Measurements from ENCODE around the gene CRYBA2. TPM values are rescaled to one million over a fixed set of nuclear protein-coding genes. Genes with fewer than 3 reads are reported as not detected.

Gene CRYBA2
- total RNA-seq = not detected

DNA sequence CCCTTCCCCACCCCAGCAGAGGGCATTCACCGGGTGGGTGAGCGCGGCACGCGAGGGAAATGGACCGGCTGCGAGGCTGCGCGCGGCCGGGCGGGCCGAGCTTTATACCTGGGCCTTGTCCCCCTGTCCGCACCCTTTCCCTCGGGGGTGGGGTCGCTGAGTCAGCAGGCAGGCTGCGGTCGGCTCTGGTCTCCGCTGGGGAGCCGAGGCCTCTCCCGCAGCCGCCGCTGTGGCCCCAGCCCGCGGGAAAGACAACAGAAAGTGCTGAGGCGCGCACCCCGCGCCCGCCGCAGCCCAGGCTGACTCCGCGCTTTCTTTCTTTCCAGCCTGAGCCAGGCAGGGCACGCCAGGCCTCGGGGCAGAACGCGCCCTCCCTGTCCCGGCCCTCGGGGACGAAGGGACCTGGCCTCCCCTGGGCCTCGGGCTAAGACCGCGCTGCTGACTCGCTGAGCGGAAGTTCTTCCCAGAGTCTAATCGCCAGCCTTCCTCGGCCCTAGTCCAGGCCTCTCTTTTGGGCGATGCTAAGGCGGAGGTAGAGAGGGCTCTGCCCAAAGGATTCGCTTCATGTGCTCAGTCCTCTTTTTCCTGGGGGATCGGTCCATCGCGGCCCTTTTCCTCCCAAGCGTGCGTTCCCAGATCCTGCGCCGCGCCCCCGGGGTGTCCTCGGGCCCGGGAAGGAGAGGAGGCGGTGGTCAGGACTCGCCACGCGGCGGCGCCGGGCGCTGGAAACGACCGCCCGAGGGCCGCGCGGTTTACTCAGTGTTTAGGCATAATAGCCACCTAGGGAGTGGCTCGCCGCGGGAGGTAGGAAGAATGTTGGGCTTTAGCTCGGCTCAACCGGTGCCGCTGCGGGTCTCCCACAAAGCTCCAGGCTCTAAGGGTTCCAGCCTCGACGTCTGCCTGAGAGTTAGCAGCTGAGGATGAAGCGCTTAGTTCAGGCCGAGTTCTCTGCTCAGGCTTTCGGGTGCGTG lies at the start of gene CRYBA2:
Gene CRYBA2 (minus strand): TSS at position 78 of the 971 bp plus-strand sequence. CDS start 246 bp downstream, outside the sequence.
- Mint-ChIP-seq H3K36me3 (no peaks in the 10 kb centered on the region), H3K9me3 (no peaks in the 10 kb centered on the region), H3K4me3 (no peak within 1 kb of the TSS), H3K27me3 (peaks cover 94% of the 10 kb centered on the region), H3K27ac (no peak within 1 kb of the TSS), H3K4me1 (peaks cover 2% of the 10 kb centered on the region)
- no peak for DNase-seq

DNA sequence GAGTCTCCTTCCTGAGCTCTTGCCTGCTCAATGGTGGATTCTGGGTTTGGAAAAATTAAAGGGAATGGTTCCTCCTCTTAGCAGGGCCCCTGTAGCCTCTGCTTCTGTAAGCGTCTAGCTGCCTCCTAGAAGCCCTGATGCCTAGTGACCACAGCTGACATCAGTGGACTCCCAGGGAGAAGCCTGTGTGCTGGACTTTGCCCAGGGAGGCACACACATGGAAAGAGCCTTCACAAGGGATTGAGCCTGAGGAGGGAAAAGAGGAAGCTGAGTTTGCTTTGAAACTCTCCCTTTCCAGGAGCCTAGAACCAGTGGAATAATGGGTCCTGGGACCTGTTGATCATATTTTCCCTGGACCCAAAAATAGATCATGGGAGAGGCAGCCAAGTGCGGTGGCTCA lies 49.5 kb upstream of the CRYBA2 start:
- Mint-ChIP-seq H3K4me3 (no peak overlapping the region), H3K4me1 (peaks cover 9% of the 10 kb centered on the region), H3K36me3 (no peaks in the 10 kb centered on the region), H3K27ac (no peak overlapping the region), H3K9me3 (no peaks in the 10 kb centered on the region), H3K27me3 (peaks cover 82% of the 10 kb centered on the region)
- DNase-seq = no peak

DNA sequence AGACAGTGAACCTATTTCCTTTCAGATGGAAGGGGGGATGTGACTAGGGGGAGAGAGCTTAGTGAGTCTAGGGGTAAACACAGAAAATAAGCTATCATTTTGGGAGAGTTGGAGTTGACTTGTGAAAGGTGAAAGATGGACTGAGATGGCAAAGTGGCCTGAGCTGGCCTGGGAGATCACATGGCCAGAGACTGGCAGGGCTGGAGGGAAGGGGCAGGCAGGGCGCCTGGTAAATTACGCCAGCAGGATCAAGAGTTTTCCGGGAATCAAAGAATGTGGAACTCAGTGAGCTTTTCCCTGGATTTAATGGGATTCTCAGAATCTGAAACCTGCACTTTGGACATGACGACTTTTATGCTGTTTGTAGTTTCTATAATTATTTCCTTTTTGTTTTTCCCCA lies 48.9 kb upstream of the CRYBA2 start:
- Mint-ChIP-seq H3K4me3 (no peak overlapping the region), H3K4me1 (peaks cover 9% of the 10 kb centered on the region), H3K9me3 (no peaks in the 10 kb centered on the region), H3K27me3 (peaks cover 82% of the 10 kb centered on the region), H3K36me3 (no peaks in the 10 kb centered on the region), H3K27ac (no peak overlapping the region)
- DNase-seq = no peak

- Mint-ChIP-seq H3K4me1 (peaks cover 9% of the 10 kb centered on the region), H3K4me3 (peak within 1 kb of the TSS; percentile 77), H3K27ac (no peak within 1 kb of the TSS), H3K36me3 (no peaks in the 10 kb centered on the region), H3K27me3 (peaks cover 72% of the 10 kb centered on the region), H3K9me3 (no peaks in the 10 kb centered on the region)
- peak; percentile 40 for DNase-seq
Observed at GRCh38 chr2:219041252-219041651, 48.0 kb upstream of the CRYBA2 start, which contains the start of gene CFAP65. Gene CFAP65, minus strand, starts transcription at chr2:219041516. Its CDS starts 2,468 bp downstream, at chr2:219039048.

DNA sequence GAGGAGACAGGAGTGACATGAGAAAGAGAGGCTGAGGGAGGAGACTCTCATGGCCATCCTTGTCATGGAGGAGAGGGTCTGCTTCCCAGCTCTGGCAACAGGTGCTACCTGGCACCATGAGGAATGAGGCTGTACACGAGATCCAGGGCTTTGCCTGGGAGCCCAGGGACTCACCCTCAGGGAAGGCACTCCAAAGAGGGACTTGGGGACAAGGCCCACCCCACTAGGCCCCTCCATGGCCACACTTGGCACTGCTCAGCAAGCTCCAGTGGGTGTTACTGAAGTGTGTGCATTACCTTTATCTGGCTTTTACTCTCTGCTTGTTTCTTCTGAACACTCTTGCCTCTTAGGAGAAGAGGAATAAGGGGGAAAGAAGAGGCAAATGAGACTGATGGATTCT lies 45.4 kb upstream of the CRYBA2 start:
- H3K9me3 Mint-ChIP-seq = no peaks in the 10 kb centered on the region
- no peak overlapping the region for H3K27ac Mint-ChIP-seq
- H3K36me3 Mint-ChIP-seq = no peaks in the 10 kb centered on the region
- H3K4me3 Mint-ChIP-seq = no peak overlapping the region
- H3K4me1 Mint-ChIP-seq = peaks cover 9% of the 10 kb centered on the region
- DNase-seq = no peak
- H3K27me3 Mint-ChIP-seq = peaks cover 67% of the 10 kb centered on the region

GRCh38 chr2:219037783-219038499 lies 44.7 kb upstream of the CRYBA2 start:
- Mint-ChIP-seq H3K4me1 (peaks cover 9% of the 10 kb centered on the region), H3K27me3 (peaks cover 69% of the 10 kb centered on the region), H3K9me3 (no peaks in the 10 kb centered on the region), H3K36me3 (no peaks in the 10 kb centered on the region), H3K27ac (no peak overlapping the region), H3K4me3 (no peak overlapping the region)
- DNase-seq = no peak

- H3K27ac Mint-ChIP-seq = no peak overlapping the region
- H3K27me3 Mint-ChIP-seq = peaks cover 65% of the 10 kb centered on the region
Observed at GRCh38 chr2:219035942-219036341, 42.7 kb upstream of the CRYBA2 start.

DNA sequence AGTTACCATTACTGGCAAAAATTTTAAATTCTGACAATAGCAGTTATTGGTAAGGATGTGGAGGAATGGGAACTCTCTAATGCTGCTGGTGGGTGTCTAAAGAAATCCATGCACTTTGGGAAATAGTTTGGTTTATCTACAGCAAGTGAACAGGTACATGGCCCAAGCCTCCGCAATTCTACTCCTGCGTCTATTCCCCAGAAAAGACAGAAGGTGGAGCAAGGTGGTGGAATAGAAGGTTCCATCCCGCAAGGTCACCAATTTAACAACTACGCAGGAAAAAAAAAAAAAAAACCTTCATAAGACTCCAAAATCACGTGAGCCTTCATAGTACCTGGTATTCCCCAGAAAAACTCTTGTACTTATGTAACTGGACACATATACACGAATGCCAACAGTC lies 41.6 kb upstream of the CRYBA2 start:
- Mint-ChIP-seq H3K4me3 (no peak overlapping the region), H3K4me1 (peaks cover under 1% of the 10 kb centered on the region), H3K36me3 (no peaks in the 10 kb centered on the region), H3K9me3 (no peaks in the 10 kb centered on the region), H3K27ac (no peak overlapping the region), H3K27me3 (peaks cover 56% of the 10 kb centered on the region)
- no peak for DNase-seq

More at GRCh38 chr2:219035942-219036341, 42.7 kb upstream of the CRYBA2 start:
- Mint-ChIP-seq H3K36me3 (no peaks in the 10 kb centered on the region), H3K9me3 (no peaks in the 10 kb centered on the region), H3K4me1 (peaks cover under 1% of the 10 kb centered on the region), H3K4me3 (no peak overlapping the region)
- DNase-seq = no peak

DNA sequence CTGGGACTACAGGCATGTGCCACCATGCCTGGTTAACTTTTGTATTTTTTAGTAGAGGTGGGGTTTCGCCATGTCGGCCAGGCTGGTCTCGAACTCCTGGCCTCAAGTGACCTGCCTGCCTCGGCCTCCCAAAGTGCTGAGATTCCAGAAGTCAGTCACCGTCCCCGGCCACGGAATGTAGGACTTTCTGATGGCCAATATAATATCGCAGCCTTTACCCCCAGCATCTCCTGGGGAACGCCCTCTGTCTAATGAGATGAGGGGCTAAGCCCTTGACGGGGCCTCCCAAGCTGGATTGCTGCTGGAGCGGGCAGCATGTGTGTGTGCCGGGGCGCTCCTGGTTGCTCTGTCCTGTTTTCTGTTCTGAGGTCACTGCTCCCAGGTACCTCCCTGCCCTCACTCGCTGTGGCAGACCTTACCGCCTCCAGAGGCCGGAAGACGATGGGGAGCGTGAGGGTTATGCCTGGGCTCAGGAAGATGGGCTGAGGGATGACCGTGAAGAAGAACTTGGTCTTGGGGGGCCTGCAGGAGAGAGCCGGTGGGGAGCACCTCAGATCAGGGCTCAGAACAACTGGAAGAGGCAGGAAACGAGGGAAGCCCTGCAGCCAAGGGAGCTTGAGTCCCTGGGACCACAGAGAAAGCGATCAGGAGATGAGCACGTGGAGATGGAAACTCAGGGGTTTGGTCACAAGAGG lies 39.0 kb upstream of the CRYBA2 start:
- no peak overlapping the region for H3K4me3 Mint-ChIP-seq
- DNase-seq = no peak
- no peaks in the 10 kb centered on the region for H3K9me3 Mint-ChIP-seq
- H3K36me3 Mint-ChIP-seq = no peaks in the 10 kb centered on the region
- no peak overlapping the region for H3K27ac Mint-ChIP-seq
- peaks cover 45% of the 10 kb centered on the region for H3K27me3 Mint-ChIP-seq
- H3K4me1 Mint-ChIP-seq = peaks cover 1% of the 10 kb centered on the region

- peaks cover 44% of the 10 kb centered on the region for H3K27me3 Mint-ChIP-seq
- H3K4me3 Mint-ChIP-seq = no peak overlapping the region
- H3K36me3 Mint-ChIP-seq = no peaks in the 10 kb centered on the region
- peaks cover 1% of the 10 kb centered on the region for H3K4me1 Mint-ChIP-seq
- no peak for DNase-seq
- H3K27ac Mint-ChIP-seq = no peak overlapping the region
- no peaks in the 10 kb centered on the region for H3K9me3 Mint-ChIP-seq
Observed at GRCh38 chr2:219031005-219031738, 38.0 kb upstream of the CRYBA2 start.

- no peaks in the 10 kb centered on the region for H3K36me3 Mint-ChIP-seq
- H3K9me3 Mint-ChIP-seq = no peaks in the 10 kb centered on the region
- peaks cover 1% of the 10 kb centered on the region for H3K4me1 Mint-ChIP-seq
- H3K4me3 Mint-ChIP-seq = no peak overlapping the region
- DNase-seq = no peak
- no peak overlapping the region for H3K27ac Mint-ChIP-seq
- H3K27me3 Mint-ChIP-seq = peaks cover 36% of the 10 kb centered on the region
Observed at GRCh38 chr2:219030177-219030940, 37.1 kb upstream of the CRYBA2 start.

DNA sequence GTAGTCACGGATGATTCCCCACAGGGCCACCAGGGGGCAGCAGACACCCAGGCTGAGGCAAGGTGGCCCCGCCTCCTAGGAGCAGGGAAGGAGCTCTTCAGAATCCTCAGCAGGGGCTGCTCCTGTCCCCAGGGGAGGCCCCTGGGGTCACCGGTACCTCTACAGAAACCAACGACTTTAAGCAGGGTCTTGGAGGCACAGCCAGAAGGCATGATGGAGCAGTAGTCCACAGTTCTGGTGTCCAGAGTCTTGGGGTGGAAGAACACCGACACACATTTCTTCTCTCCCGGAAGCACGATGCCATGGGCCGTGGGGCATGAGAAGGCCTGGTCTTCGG lies 36.6 kb upstream of the CRYBA2 start:
- H3K9me3 Mint-ChIP-seq = no peaks in the 10 kb centered on the region
- peaks cover 36% of the 10 kb centered on the region for H3K27me3 Mint-ChIP-seq
- H3K4me3 Mint-ChIP-seq = no peak overlapping the region
- peak; percentile 77 for DNase-seq
- no peaks in the 10 kb centered on the region for H3K36me3 Mint-ChIP-seq
- no peak overlapping the region for H3K27ac Mint-ChIP-seq
- peaks cover 1% of the 10 kb centered on the region for H3K4me1 Mint-ChIP-seq

- Mint-ChIP-seq H3K9me3 (no peaks in the 10 kb centered on the region), H3K4me1 (peaks cover 1% of the 10 kb centered on the region), H3K27ac (no peak overlapping the region), H3K36me3 (no peaks in the 10 kb centered on the region), H3K4me3 (no peak overlapping the region), H3K27me3 (peaks cover 31% of the 10 kb centered on the region)
- no peak for DNase-seq
Observed at GRCh38 chr2:219028996-219029828, 36.0 kb upstream of the CRYBA2 start.
